ENCODE results near the gene BTBD2. TPM values are rescaled to one million over a fixed set of nuclear protein-coding genes. Genes with fewer than 3 reads are reported as not detected.

The BTBD2 gene
- total RNA-seq, 1 donor from 2014 or later = 48.8 TPM

DNA sequence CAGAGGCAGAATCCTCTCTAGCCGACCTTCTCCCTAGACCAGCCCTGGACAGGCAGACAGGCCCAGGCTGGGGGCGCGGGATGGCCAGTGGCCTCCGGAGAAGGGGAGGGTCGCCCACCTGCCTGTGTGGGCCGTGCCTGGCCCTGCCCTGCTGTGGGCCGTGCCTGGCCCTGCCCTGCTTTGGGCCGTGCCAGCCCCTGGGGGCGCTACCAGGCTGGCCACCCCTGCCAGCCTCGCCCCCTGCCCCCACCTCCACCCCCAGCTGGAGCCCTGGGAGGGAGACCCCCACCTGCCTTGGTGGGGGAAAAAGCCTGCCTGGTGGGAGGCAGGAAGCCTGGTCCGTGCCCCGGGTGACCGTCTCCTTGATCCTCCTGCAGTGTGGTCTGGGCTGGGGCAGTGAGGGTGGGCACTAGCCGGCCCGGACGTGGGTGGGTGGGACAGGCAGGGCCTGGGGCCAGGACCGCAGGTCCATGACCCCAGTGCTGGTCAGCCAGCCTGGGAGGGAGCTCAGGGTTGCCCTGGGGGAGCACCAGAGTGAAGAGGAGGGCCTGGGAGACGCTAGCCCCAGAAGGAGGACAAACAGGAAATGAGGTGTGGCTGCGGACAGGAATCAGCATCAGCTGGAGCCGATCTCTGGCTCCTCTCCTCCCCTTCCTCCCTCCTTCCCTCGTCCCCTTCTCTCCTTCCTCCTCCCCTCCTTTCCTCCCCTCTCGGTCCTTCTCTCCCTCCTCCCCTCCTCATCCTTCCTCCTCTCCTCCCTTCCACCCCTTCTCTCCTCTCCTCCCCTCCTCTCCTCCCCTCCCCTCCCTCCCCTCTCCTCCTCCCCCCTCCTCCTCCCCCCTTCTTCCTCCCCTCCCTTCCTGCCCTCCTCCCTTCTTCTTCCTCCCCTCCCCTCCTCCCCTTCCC is 40.7 kb upstream of the BTBD2 start:
- Histone ChIP-seq H2AFZ (replicated peaks) (no peak overlapping the region), H3K4me3 (no peak overlapping the region)
- DNase-seq (ENCODE audit: low spot score) = no peak

DNA sequence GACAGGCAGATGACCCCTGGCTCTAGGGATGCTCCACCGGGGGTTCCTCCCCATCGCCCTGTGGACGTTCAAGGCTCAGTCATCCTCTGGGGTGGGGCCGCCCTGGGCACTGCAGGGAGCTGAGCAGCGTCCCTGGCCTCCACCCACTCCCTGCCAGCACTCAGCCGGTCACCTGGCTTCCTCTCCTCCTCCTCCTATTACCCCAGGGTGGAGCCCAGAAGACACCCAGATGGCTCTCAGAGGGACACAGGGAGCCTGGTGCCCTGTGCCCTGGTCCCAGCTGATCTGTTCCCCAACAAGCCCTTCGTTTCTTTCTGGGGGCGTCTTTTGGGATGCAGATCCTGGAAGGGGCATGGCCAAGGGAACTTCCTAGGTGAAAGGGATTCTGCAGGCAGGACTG is 39.2 kb upstream of the BTBD2 start:
- Histone ChIP-seq H3K4me2 (no peak overlapping the region), H3K79me2 (ENCODE audit: low read depth) (peaks cover 11% of the 10 kb centered on the region), H3K9me3 (ENCODE audit: low read depth) (no peaks in the 10 kb centered on the region), H3K27ac (no peak overlapping the region), H3K9ac (no peak overlapping the region), H3K36me3 (no peaks in the 10 kb centered on the region), H3K27me3 (no peaks in the 10 kb centered on the region), H2AFZ (replicated peaks) (no peak overlapping the region), H3K4me3 (no peak overlapping the region), H3K4me1 (peaks cover 17% of the 10 kb centered on the region), H3F3A (ENCODE audit: low read depth) (peaks cover 25% of the 10 kb centered on the region), H4K20me1 (ENCODE audit: low read depth) (peaks cover 10% of the 10 kb centered on the region)
- Mint-ChIP-seq H3K9me3 (no peaks in the 10 kb centered on the region), H3K27ac (no peak overlapping the region), H3K4me3 (no peak overlapping the region), H3K27me3 (ENCODE audit: insufficient read depth, low read depth) (peaks cover 3% of the 10 kb centered on the region), H3K36me3 (no peaks in the 10 kb centered on the region), H3K4me1 (peaks cover 32% of the 10 kb centered on the region)
- TF ChIP-seq, protein P1, sequence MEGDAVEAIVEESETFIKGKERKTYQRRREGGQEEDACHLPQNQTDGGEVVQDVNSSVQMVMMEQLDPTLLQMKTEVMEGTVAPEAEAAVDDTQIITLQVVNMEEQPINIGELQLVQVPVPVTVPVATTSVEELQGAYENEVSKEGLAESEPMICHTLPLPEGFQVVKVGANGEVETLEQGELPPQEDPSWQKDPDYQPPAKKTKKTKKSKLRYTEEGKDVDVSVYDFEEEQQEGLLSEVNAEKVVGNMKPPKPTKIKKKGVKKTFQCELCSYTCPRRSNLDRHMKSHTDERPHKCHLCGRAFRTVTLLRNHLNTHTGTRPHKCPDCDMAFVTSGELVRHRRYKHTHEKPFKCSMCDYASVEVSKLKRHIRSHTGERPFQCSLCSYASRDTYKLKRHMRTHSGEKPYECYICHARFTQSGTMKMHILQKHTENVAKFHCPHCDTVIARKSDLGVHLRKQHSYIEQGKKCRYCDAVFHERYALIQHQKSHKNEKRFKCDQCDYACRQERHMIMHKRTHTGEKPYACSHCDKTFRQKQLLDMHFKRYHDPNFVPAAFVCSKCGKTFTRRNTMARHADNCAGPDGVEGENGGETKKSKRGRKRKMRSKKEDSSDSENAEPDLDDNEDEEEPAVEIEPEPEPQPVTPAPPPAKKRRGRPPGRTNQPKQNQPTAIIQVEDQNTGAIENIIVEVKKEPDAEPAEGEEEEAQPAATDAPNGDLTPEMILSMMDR (IDR thresholded peaks at IDR 0.05) = no peak
- DNase-seq (ENCODE audit: low spot score) = no peak

More for the DNA sequence above, 40.7 kb upstream of the BTBD2 start:
- Histone ChIP-seq H3K9ac (peak overlapping the region; percentile 20), H3F3A (ENCODE audit: low read depth) (peaks cover 37% of the 10 kb centered on the region), H3K36me3 (no peaks in the 10 kb centered on the region), H4K20me1 (ENCODE audit: low read depth) (no peaks in the 10 kb centered on the region), H3K79me2 (ENCODE audit: low read depth) (no peaks in the 10 kb centered on the region), H3K27ac (no peak overlapping the region), H3K9me3 (ENCODE audit: low read depth) (no peaks in the 10 kb centered on the region), H3K4me1 (peaks cover 25% of the 10 kb centered on the region), H3K27me3 (no peaks in the 10 kb centered on the region), H3K4me2 (no peak overlapping the region)
- Mint-ChIP-seq H3K27ac (peak overlapping the region; percentile 93), H3K4me1 (peaks cover 41% of the 10 kb centered on the region), H3K36me3 (no peaks in the 10 kb centered on the region), H3K27me3 (ENCODE audit: insufficient read depth, low read depth) (peaks cover 6% of the 10 kb centered on the region), H3K4me3 (peak overlapping the region; percentile 65), H3K9me3 (no peaks in the 10 kb centered on the region)
- TF ChIP-seq EZH2phosphoT487 (IDR thresholded peaks at IDR 0.05) = no peak

DNA sequence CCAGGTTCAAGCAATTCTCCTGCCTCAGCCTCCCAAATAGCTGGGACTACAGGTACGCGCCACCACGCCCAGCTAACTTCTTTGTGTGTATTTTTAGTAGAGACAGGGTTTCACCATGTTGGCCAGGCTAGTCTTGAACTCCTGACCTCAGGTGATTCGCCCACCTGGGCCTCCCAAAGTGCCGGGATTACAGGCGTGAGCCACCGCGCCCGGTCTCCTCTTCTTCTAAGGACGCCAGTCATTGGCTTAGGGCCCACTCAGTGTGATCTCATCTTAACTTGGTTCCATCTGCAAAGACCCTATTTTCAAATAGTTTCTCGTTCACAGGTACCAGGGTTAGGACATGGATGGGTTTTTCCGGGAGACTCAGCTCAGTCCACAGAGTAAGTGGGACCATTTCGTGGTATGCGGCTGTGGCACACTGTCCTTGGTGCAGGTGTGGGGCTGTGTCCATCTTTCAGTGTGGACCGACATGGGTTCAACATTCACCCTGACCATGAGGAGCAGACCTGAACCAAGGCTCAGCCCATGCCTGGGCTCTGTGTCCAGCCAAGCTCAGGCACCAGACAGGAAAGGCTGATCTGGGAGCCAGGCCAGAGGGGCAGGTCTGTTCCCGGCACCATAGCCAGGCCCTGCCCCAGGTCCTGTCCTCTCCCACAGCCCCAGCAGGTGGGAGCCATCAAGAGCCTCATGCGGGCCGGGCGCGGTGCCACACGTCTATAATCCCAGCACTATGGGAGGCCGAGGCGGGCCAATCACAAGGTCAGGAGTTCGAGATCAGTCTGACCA is 38.3 kb upstream of the BTBD2 start:
- peaks cover 3% of the 10 kb centered on the region for H3K27me3 Mint-ChIP-seq (ENCODE audit: insufficient read depth, low read depth)
- H3K36me3 Mint-ChIP-seq = no peaks in the 10 kb centered on the region
- H3F3A ChIP-seq (ENCODE audit: low read depth) = peaks cover 16% of the 10 kb centered on the region
- peaks cover 20% of the 10 kb centered on the region for H4K20me1 ChIP-seq (ENCODE audit: low read depth)
- no peaks in the 10 kb centered on the region for H3K36me3 ChIP-seq
- H3K9me3 Mint-ChIP-seq = no peaks in the 10 kb centered on the region
- H3K27ac ChIP-seq = no peak overlapping the region
- H3K4me3 ChIP-seq = no peak overlapping the region
- no peak overlapping the region for H3K9ac ChIP-seq
- H3K4me1 ChIP-seq = peaks cover 10% of the 10 kb centered on the region
- no peaks in the 10 kb centered on the region for H3K9me3 ChIP-seq (ENCODE audit: low read depth)
- H3K27me3 ChIP-seq = no peaks in the 10 kb centered on the region
- H3K4me1 Mint-ChIP-seq = peaks cover 29% of the 10 kb centered on the region
- no peak for DNase-seq (ENCODE audit: low spot score)
- H3K4me2 ChIP-seq = no peak overlapping the region
- peaks cover 21% of the 10 kb centered on the region for H3K79me2 ChIP-seq (ENCODE audit: low read depth)
- H2AFZ ChIP-seq (replicated peaks) = no peak overlapping the region
- TF ChIP-seq EZH2 (IDR thresholded peaks at IDR 0.05) = no peak
- TF ChIP-seq, protein P1 (IDR thresholded peaks at IDR 0.05) = no peak
- TF ChIP-seq EZH2phosphoT487 (IDR thresholded peaks at IDR 0.05) = no peak
- no peak overlapping the region for H3K4me3 Mint-ChIP-seq
- no peak overlapping the region for H3K27ac Mint-ChIP-seq
